Measurements from ENCODE around the gene GMDS. TPM values are rescaled to one million over a fixed set of nuclear protein-coding genes. Genes with fewer than 3 reads are reported as not detected.

Gene GMDS
- total RNA-seq, 6 experiments from 2014 or later = 13.2 to 18.0 (median 14.7) TPM

DNA sequence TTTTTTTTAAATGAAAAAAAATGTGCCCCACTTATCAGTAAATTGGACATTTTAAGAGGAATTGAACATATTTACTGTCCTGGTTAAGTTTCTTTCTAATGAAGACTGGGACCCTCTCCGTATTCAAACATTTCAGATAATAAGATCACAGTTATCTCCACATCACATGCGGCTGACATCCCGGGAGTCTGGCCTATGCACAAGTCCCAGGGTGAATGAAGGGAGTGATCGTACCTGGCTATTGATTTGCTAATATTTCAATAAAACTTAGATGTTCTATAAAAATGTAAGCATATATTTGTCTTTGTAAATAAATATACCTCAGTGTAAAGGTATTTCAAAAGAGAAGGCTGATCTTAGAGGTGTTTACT, 577.6 kb downstream of the GMDS start:
- Mint-ChIP-seq H3K4me3 (no peak overlapping the region), H3K4me1 (ENCODE audit: low read depth) (peaks cover 61% of the 10 kb centered on the region), H3K9me3 (no peaks in the 10 kb centered on the region), H3K27ac (no peak overlapping the region), H3K36me3 (ENCODE audit: low read depth) (no peaks in the 10 kb centered on the region), H3K27me3 (ENCODE audit: insufficient read depth) (no peaks in the 10 kb centered on the region)
- DNase-seq = no peak
- TF ChIP-seq, protein P1, sequence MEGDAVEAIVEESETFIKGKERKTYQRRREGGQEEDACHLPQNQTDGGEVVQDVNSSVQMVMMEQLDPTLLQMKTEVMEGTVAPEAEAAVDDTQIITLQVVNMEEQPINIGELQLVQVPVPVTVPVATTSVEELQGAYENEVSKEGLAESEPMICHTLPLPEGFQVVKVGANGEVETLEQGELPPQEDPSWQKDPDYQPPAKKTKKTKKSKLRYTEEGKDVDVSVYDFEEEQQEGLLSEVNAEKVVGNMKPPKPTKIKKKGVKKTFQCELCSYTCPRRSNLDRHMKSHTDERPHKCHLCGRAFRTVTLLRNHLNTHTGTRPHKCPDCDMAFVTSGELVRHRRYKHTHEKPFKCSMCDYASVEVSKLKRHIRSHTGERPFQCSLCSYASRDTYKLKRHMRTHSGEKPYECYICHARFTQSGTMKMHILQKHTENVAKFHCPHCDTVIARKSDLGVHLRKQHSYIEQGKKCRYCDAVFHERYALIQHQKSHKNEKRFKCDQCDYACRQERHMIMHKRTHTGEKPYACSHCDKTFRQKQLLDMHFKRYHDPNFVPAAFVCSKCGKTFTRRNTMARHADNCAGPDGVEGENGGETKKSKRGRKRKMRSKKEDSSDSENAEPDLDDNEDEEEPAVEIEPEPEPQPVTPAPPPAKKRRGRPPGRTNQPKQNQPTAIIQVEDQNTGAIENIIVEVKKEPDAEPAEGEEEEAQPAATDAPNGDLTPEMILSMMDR (IDR thresholded peaks at IDR 0.05) = no peak

DNA sequence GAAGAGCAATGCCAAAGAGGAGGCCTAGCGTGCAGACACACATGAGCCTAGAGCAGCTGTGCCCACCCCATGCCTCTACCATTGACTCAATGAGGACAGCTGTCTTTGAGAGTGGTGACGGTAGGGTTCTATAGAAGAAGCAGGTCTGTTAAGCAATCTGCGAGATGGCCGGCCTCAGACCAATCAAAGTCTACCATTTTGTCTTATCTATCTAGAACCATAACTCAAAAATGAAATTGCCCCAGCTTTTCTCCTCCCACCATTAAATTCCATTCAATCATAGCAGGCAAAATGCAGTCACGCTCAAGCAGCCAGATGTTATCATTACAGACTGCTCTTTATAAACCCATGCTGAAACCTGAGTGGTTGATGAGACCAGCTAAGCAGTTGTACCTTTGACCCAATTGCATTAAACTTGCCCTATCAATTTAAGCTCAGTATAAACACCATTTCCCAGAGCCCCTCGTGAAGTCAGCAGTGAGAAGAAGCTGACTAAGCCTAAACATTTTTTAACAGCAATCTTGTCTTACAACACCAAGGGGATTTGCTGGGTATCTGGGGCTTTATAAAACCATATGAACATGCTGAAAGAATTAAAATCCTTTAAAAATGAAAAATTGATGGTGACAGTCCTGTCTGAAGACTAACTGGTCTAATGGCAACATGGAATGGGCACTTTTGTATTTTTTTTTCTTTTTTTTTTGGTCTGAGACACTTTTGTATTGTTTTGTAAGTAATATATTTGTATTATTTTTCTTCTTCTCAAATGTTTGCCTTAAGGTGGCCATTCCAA, 578.2 kb downstream of the GMDS start:
- Mint-ChIP-seq H3K9me3 (no peaks in the 10 kb centered on the region), H3K36me3 (ENCODE audit: low read depth) (no peaks in the 10 kb centered on the region), H3K27ac (peak overlapping the region; percentile 15; the same call in 1 of the 2 replicates), H3K4me3 (0 out of 2 replicates have a peak overlapping the region, but pooled peaks have one; percentile 0), H3K4me1 (ENCODE audit: low read depth) (peaks cover 61% of the 10 kb centered on the region), H3K27me3 (ENCODE audit: insufficient read depth) (0 out of 2 replicates have a peak, but pooled peaks cover 2% of the 10 kb centered on the region)
- TF ChIP-seq, protein P1 (IDR thresholded peaks at IDR 0.05) = no peak
- DNase-seq = peak; percentile 65

- Mint-ChIP-seq H3K36me3 (ENCODE audit: low read depth) (no peaks in the 10 kb centered on the region), H3K4me3 (no peak overlapping the region), H3K9me3 (no peaks in the 10 kb centered on the region), H3K27me3 (ENCODE audit: insufficient read depth) (peaks cover 4% of the 10 kb centered on the region; the same call in 1 of the 2 replicates), H3K27ac (no peak overlapping the region), H3K4me1 (ENCODE audit: low read depth) (peaks cover 49% of the 10 kb centered on the region)
- TF ChIP-seq, protein P1 (IDR thresholded peaks at IDR 0.05) = no peak
- no peak for DNase-seq
Observed at GRCh38 chr6:1665214-1665613, 580.2 kb downstream of the GMDS start.

GRCh38 chr6:1664329-1664728, 581.1 kb downstream of the GMDS start:
- DNase-seq = no peak
- H3K27ac Mint-ChIP-seq = no peak overlapping the region
- peaks cover 45% of the 10 kb centered on the region for H3K4me1 Mint-ChIP-seq (ENCODE audit: low read depth)
- H3K9me3 Mint-ChIP-seq = no peaks in the 10 kb centered on the region
- H3K27me3 Mint-ChIP-seq (ENCODE audit: insufficient read depth) = peaks cover 4% of the 10 kb centered on the region; the same call in 1 of the 2 replicates
- H3K36me3 Mint-ChIP-seq (ENCODE audit: low read depth) = no peaks in the 10 kb centered on the region
- no peak overlapping the region for H3K4me3 Mint-ChIP-seq
- TF ChIP-seq, protein P1 (IDR thresholded peaks at IDR 0.05) = no peak

DNA sequence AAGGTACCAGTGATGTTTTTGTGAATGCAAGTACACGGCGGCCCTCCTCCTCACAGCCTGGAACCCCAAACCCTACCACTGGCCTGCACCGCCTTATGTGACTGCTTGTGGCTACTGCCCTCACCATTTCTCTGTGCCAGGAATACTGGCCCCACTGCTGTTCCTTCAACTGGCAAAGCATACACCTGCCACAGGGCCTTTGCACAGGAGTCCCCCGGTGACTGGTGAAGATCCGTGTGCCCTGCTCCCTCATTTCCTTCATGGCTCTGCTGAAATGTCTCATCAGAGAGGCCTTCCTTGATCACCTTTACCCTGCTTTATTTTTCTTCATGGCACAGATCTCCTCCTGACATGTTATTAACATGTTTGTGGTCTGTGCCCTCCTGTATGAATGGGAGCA, 581.9 kb downstream of the GMDS start:
- TF ChIP-seq, protein P1 (IDR thresholded peaks at IDR 0.05) = no peak
- Mint-ChIP-seq H3K4me1 (ENCODE audit: low read depth) (peaks cover 37% of the 10 kb centered on the region), H3K36me3 (ENCODE audit: low read depth) (no peaks in the 10 kb centered on the region), H3K27me3 (ENCODE audit: insufficient read depth) (peaks cover 4% of the 10 kb centered on the region; the same call in 1 of the 2 replicates), H3K27ac (no peak overlapping the region), H3K4me3 (no peak overlapping the region), H3K9me3 (no peaks in the 10 kb centered on the region)
- no peak for DNase-seq
